ENCODE data around the gene CYFIP1. TPM values are rescaled to one million over a fixed set of nuclear protein-coding genes. Genes with fewer than 3 reads are reported as not detected.

CYFIP1 gene
- polyA plus RNA-seq, 3 donors from 2014 or later, result 3.4 to 5.6 (median 3.7) TPM

DNA sequence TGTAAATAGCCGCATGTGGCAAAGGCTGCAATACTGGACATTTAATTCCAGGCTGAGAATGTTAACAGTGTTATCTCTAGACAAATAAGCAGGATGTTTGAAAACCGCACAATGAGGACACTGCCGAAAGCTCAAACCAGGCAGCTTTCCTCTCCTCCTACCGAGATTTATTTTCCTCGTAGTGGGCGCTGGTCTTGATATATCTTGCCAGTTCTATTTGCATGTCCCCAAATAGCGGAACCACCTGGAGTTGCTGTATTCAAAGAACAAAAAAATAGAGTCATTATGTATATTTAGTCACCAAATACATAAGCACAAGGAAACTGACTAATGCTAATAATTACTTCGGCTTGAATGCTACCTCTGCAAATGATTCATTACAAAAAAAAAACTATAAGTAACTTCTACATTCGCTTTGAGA, 46.5 kb downstream of the CYFIP1 start:
- no peak overlapping the region for H3K27ac Mint-ChIP-seq
- no peak for DNase-seq
- no peak overlapping the region for H3K4me3 Mint-ChIP-seq
- H3K36me3 Mint-ChIP-seq, result no peaks in the 10 kb centered on the region
- no peaks in the 10 kb centered on the region for H3K9me3 Mint-ChIP-seq
- no peaks in the 10 kb centered on the region for H3K4me1 Mint-ChIP-seq
- H3K27me3 Mint-ChIP-seq (ENCODE audit: low read depth in 3 of 3), result peaks cover 0 to 3% (median 0%) of the 10 kb centered on the region in 3 donors

DNA sequence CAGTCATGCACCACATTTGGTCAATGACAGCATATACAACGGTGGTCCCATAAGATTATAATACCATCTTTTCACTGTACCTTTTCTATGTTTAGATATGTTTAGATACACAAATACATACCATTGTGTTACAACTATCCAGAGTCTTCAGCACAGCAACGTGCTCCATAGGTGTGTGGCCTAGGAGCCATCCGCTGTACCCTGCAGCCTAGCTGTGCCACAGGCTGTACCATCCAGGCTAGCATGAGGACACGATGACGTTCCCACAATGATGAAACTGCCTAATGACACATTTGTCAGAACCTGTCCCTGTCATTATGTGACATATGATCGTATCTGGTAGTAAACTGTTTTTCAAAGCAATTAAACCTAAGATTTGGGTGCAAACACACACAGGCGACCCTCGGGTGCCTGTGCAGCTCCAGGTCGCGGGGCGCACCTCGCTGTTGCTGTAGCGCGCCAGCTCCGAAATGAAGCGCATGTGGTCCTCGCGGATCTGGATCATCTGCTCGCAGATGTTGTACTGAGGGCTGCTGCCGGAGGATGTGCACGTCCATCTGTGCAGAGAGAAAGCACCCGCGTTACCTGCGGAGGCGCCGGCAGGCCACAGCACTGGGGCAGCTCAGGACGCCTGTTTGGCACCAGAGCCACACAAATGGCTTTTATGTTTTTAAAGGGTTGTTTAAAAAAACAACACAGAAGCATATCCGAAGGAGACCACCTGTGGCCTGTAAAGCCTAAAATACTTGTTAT, 48.2 kb downstream of the CYFIP1 start:
- no peak overlapping the region for H3K27ac Mint-ChIP-seq
- H3K36me3 Mint-ChIP-seq, result no peaks in the 10 kb centered on the region
- no peak overlapping the region for H3K4me3 Mint-ChIP-seq
- no peaks in the 10 kb centered on the region for H3K4me1 Mint-ChIP-seq
- DNase-seq, result no peak
- H3K9me3 Mint-ChIP-seq, result no peaks in the 10 kb centered on the region
- H3K27me3 Mint-ChIP-seq (ENCODE audit: low read depth in 3 of 3), result peaks cover 0 to 5% (median 0%) of the 10 kb centered on the region in 3 donors

DNA sequence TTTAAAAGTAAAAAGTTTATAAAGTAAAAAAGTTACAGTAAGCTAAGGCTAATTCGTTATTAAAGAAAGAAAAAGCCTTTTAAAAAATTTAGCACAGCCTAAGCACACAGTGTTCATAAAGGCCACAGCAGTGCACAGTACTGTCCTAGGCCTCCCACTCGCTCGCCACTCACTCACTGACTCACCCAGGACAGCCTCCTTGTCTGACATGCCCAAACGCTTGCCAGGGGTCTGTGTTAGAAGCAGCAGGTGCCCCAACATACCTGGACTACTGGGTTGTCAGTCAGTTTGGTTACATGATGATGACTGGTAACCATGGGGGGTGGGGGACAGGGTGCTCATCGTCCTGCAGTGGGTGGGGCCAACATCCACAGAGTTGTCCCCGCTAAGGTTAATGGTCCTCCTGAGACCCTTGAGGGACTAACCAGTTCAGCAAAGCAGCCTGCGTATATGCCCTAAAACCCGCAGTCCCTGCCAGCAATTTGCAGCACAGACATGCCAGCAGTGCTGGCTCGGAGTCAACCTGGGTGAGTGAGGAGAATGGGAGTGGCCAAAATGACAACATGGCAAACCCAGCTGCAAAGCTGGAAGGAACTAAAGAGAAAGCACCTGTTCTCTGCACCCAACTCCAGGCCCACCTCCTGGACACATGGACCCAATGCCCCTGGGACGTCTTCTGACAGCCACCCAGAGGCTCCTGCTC, 49.2 kb downstream of the CYFIP1 start:
- no peaks in the 10 kb centered on the region for H3K36me3 Mint-ChIP-seq
- no peak for DNase-seq
- H3K4me3 Mint-ChIP-seq, result no peak overlapping the region
- H3K9me3 Mint-ChIP-seq, result no peaks in the 10 kb centered on the region
- no peak overlapping the region for H3K27ac Mint-ChIP-seq
- H3K4me1 Mint-ChIP-seq, result no peaks in the 10 kb centered on the region
- H3K27me3 Mint-ChIP-seq (ENCODE audit: low read depth in 3 of 3), result peaks cover 0 to 2% (median 0%) of the 10 kb centered on the region in 3 donors

DNA sequence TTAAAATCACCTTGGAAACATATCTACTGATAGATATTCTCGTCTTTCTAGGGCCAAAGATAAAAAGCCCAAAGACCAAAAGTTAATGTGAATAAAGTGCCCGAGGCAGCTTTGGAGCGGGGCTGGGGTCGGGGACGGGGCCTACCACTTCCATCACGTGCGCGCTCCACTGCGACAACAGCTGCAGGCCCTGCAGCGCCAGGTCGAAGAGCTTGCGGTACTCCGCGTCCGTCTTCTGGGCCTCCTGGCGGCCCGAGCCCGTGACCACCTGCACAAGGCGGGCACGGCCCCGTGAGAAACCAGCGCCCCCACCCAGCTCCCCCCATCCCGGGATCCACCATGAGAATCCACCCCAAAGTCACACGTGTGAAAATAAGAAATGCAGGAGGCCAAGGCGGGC, 52.4 kb downstream of the CYFIP1 start:
- Mint-ChIP-seq H3K36me3 (no peaks in the 10 kb centered on the region), H3K4me3 (no peak overlapping the region), H3K9me3 (no peaks in the 10 kb centered on the region), H3K27me3 (ENCODE audit: low read depth in 3 of 3) (peaks cover 0 to 2% (median 2%) of the 10 kb centered on the region in 3 donors), H3K27ac (no peak overlapping the region), H3K4me1 (no peaks in the 10 kb centered on the region)
- no peak for DNase-seq

DNA sequence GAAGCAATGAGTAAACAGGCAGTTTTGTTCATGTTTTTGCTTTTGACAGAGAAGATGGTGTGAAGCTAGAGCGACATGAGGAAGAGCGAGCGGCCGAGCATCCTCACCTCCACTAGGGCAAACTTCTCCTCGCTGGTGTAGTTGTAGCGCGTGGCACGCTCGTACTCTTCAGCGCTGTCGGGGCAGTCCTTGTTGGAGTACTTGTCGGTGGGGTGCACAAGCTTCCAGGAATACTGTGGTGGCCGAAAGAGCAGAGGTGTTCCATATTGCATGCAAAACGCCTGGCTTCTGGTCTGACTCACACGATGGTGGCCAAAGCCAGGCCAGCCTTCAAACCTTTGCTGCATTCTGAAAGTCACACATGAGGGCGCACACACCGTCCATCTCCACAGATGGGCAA, 54.3 kb downstream of the CYFIP1 start:
- peaks cover 0 to 2% (median 2%) of the 10 kb centered on the region in 3 donors for H3K27me3 Mint-ChIP-seq (ENCODE audit: low read depth in 3 of 3)
- no peak for DNase-seq
- no peak overlapping the region for H3K4me3 Mint-ChIP-seq
- H3K9me3 Mint-ChIP-seq, result no peaks in the 10 kb centered on the region
- no peak overlapping the region for H3K27ac Mint-ChIP-seq
- no peaks in the 10 kb centered on the region for H3K4me1 Mint-ChIP-seq
- H3K36me3 Mint-ChIP-seq, result no peaks in the 10 kb centered on the region

DNA sequence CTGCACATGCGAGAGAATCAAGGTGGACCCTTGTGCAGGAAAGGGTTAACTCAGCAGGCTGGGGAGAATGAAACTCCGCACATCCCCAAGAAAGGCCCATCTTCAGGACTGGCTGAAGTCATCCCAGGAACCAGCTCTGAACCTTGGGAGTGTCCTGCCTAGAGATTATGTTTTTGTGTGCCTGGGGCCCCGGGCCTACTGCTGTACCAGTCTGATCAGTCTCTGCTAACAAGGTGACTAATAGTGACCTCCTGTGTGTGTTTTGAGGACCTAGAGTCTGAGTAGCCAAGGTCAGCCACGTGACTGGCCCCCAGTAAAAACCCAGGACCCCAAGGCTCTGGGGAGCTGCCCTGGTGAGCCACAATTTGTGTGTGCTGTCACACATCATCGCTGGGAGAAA, 58.2 kb downstream of the CYFIP1 start:
- H3K27ac Mint-ChIP-seq, result no peak overlapping the region
- peaks cover 0 to 2% (median 0%) of the 10 kb centered on the region in 3 donors for H3K27me3 Mint-ChIP-seq (ENCODE audit: low read depth in 3 of 3)
- no peak for DNase-seq
- H3K36me3 Mint-ChIP-seq, result peaks cover 0 to 4% (median 0%) of the 10 kb centered on the region in 3 donors
- no peaks in the 10 kb centered on the region for H3K4me1 Mint-ChIP-seq
- H3K4me3 Mint-ChIP-seq, result no peak overlapping the region
- H3K9me3 Mint-ChIP-seq, result no peaks in the 10 kb centered on the region

DNA sequence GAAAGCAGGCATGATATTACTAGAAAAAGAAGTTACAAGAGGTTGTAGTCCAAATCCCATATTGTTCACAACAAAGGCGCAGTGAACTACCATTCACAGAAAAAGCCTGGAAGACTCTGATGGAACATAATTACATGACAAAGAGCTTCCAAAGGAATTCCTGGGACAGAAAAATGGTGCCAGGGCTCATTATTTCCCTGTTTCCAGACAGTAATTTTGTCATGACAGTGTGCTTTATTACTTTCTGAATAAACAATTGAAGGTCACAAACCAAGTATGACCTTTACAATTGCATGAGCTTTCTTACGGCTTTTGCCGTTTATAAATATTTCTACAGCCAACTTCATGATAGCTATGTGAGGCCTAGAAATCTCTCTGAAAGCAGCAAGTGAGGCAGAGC, 61.0 kb downstream of the CYFIP1 start:
- Mint-ChIP-seq H3K4me1 (no peaks in the 10 kb centered on the region), H3K9me3 (no peaks in the 10 kb centered on the region), H3K27me3 (ENCODE audit: low read depth in 3 of 3) (peaks cover 0 to under 1% (median 0%) of the 10 kb centered on the region in 3 donors), H3K36me3 (peaks cover 0 to 4% (median 0%) of the 10 kb centered on the region in 3 donors), H3K4me3 (no peak overlapping the region), H3K27ac (no peak overlapping the region)
- DNase-seq, result no peak

DNA sequence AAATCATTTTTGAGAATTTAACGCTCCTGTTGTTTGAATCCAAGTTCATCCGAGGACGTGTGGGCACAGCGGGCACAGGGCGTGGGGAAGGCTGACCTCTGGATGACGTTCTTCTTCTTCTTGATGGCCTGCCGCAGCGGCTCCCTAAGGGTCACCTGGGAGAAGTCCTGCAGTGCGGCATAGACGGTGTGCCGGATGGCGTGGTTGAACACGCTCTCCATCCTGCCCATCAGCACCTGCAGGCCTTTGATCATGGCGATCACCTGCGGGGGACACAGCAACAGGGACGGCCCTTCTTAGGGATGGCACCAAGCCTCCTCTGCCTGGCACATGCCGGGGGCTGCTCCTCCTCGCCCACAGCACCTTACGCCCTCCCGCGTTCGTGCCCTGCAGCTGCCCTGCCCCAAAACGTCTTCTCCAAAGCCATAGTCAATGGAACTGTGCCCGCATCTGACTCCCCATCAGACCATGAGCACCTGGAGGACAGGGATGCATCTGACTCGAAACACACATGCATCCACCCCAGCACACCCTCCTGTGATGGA, 61.5 kb downstream of the CYFIP1 start:
- no peak overlapping the region for H3K27ac Mint-ChIP-seq
- no peaks in the 10 kb centered on the region for H3K9me3 Mint-ChIP-seq
- no peak overlapping the region for H3K4me3 Mint-ChIP-seq
- DNase-seq, result no peak
- H3K36me3 Mint-ChIP-seq, result peaks cover 0 to 4% (median 0%) of the 10 kb centered on the region in 3 donors
- no peaks in the 10 kb centered on the region for H3K27me3 Mint-ChIP-seq (ENCODE audit: low read depth in 3 of 3)
- no peaks in the 10 kb centered on the region for H3K4me1 Mint-ChIP-seq

DNA sequence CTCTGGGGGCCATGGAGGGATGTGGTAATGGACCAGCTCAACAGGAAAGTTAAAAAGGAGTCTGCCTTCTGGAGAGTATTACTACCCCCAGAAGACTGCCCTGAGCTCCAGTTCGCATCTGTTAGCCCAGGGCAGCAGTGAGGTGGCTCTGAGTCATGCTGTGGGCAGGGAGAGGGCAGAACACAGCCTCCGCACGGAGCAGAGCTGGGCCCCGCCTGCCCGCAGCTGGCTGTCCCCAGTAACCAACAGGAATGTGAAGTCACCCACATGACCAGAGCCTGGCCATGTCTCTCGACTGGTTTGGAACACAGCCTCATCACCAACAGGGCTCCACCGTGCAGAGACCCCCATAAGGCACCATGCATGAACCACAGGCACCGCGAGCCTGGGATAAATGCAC, 62.1 kb downstream of the CYFIP1 start:
- no peak for DNase-seq
- no peaks in the 10 kb centered on the region for H3K9me3 Mint-ChIP-seq
- no peak overlapping the region for H3K4me3 Mint-ChIP-seq
- H3K36me3 Mint-ChIP-seq, result peaks cover 0 to 4% (median 0%) of the 10 kb centered on the region in 3 donors
- no peaks in the 10 kb centered on the region for H3K4me1 Mint-ChIP-seq
- H3K27ac Mint-ChIP-seq, result no peak overlapping the region
- no peaks in the 10 kb centered on the region for H3K27me3 Mint-ChIP-seq (ENCODE audit: low read depth in 3 of 3)

DNA sequence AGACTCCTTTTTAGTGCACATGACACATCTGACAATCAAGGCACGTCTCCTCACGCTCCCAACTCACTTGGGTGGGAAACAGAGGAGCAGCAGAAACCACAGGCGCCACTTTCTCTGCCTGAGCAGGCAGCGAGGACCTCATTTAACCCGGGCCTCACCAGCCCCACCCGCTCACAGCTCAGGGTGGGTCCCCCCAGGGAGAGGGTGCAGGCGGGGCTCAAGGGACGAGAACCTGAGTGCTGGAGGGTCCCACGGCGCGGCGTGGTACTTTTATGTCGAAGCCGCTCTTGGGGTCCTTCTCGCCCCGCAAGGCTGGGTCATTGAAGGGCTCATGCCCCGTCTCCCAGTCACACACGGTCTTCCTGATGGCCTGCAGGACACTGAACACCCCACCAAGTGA, 62.6 kb downstream of the CYFIP1 start:
- Mint-ChIP-seq H3K27me3 (ENCODE audit: low read depth in 3 of 3) (no peaks in the 10 kb centered on the region), H3K36me3 (peaks cover 0 to 4% (median 0%) of the 10 kb centered on the region in 3 donors), H3K9me3 (no peaks in the 10 kb centered on the region), H3K4me1 (no peaks in the 10 kb centered on the region), H3K27ac (no peak overlapping the region), H3K4me3 (no peak overlapping the region)
- no peak for DNase-seq

DNA sequence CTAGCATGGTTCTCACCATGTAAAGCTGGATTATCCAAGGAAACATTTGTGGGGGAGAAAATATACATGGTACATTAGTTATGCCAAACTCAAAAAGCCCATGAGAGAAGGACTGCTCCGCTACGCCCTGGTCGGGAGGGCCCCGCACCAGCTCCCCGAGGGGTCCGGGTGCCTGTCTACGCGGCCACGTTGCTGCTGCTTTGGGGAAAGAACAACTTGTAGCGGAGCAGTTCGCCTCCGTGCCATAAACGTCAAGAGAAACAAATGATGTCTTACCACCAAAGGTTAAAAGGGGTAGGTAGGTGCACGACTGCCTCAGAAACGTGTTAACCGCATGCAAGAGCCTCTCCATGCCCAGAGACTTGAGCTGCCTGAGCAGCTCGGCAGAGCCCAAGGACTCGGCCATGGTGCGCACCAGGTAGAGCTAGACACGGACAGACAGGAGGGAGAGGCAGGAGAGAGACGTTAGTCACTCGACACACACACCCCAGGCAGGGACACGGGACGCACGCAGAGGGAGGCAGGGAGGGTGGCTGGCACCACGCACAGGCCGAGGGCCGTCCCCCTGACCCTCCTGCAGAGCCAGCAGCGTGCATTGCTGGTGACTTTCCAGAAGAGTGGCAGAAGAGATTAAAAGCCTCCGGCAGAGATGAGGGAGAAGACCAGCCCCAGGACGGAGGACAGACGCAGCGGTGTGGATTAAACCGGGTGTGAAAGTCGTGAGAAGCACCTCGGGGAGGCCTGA, 63.4 kb downstream of the CYFIP1 start:
- no peak for DNase-seq
- H3K27ac Mint-ChIP-seq, result no peak overlapping the region
- H3K36me3 Mint-ChIP-seq, result peaks cover 0 to 4% (median 0%) of the 10 kb centered on the region in 3 donors
- H3K27me3 Mint-ChIP-seq (ENCODE audit: low read depth in 3 of 3), result no peaks in the 10 kb centered on the region
- no peaks in the 10 kb centered on the region for H3K9me3 Mint-ChIP-seq
- H3K4me3 Mint-ChIP-seq, result no peak overlapping the region
- H3K4me1 Mint-ChIP-seq, result no peaks in the 10 kb centered on the region

DNA sequence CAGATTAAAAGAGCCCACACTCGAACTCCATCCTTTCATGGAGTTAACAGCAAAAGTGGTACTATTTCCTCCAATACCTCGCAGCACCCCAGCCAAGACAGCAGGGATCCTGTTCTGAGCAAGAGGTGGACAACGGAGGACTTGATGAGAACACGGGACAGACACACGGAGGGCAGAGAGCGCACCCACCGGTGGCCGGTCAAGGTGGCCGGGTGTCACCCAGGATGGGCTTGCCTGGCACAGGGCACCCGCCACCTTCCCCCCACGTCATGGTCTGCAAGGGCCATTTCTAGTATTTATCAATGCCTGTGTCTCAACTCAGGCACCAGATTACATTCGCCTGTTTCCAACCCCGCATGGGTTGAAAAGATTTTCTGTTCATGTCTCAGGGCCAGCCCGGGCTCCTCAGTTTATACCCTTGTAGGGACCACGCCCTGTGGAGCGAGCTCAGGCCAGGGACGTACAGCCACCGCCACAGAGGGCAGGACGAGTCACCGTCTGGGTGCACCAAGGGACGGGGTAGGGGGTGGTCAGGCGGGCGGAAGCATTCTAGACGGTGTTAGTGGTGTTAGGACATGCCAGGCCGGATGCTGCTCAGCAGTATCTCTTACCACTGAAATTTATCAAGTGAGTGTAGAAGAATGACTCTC, 64.2 kb downstream of the CYFIP1 start:
- Mint-ChIP-seq H3K36me3 (peaks cover 0 to 4% (median 0%) of the 10 kb centered on the region in 3 donors), H3K4me1 (no peaks in the 10 kb centered on the region), H3K4me3 (no peak overlapping the region), H3K27ac (no peak overlapping the region), H3K27me3 (ENCODE audit: low read depth in 3 of 3) (no peaks in the 10 kb centered on the region), H3K9me3 (no peaks in the 10 kb centered on the region)
- DNase-seq, result no peak

DNA sequence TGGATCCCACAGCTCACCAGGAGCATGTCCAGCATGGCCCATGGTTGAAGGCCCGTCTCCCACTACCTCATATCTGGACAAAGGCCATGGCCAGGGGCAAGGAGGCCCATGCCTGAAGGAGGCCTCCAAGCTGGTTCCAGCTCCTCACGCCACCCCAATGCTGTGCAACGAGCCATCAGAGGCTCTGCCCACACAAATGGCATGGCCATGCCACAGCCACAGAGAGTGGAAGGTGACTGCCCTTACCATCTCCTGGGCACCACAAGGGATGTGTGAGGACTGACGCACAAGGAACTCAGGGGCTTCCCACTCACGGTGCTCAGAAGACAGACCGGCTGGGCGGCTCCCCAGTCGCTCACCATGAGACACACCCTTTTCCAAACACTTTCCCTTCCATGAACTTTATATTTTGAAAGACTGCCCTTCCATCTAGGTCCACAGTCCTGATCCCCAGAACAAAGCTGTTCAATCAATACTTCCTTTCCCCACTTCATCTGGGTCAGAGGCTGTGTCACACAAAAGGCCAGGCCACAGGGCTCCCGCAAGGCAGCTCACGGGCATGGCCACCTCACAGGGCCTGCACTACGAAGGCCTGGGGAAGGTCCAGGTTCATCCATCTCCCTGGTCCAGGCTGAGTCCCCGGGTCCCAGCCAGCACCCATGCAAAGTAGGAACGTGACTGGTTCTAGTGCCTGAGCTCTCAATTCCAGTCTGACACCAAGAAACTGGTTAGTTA, 66.4 kb downstream of the CYFIP1 start:
- no peak for DNase-seq
- no peaks in the 10 kb centered on the region for H3K4me1 Mint-ChIP-seq

More for the DNA sequence above, 66.4 kb downstream of the CYFIP1 start:
- peaks cover 0 to under 1% (median 0%) of the 10 kb centered on the region in 3 donors for H3K36me3 Mint-ChIP-seq
- no peaks in the 10 kb centered on the region for H3K9me3 Mint-ChIP-seq
- no peak overlapping the region for H3K4me3 Mint-ChIP-seq
- H3K27ac Mint-ChIP-seq, result no peak overlapping the region
- H3K27me3 Mint-ChIP-seq (ENCODE audit: low read depth in 3 of 3), result no peaks in the 10 kb centered on the region

All from immature natural killer cell (primary cell).